ENCODE data around the gene NFIB.

The NFIB gene

GRCh38 chr9:14033067-14033466 is 280.9 kb downstream of the NFIB start:
- TF ChIP-seq, protein P1, sequence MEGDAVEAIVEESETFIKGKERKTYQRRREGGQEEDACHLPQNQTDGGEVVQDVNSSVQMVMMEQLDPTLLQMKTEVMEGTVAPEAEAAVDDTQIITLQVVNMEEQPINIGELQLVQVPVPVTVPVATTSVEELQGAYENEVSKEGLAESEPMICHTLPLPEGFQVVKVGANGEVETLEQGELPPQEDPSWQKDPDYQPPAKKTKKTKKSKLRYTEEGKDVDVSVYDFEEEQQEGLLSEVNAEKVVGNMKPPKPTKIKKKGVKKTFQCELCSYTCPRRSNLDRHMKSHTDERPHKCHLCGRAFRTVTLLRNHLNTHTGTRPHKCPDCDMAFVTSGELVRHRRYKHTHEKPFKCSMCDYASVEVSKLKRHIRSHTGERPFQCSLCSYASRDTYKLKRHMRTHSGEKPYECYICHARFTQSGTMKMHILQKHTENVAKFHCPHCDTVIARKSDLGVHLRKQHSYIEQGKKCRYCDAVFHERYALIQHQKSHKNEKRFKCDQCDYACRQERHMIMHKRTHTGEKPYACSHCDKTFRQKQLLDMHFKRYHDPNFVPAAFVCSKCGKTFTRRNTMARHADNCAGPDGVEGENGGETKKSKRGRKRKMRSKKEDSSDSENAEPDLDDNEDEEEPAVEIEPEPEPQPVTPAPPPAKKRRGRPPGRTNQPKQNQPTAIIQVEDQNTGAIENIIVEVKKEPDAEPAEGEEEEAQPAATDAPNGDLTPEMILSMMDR (IDR thresholded peaks at IDR 0.05; ENCODE audit: borderline replicate concordance, insufficient read depth, low read depth, low read length): no peak

More at GRCh38 chr9:14033067-14033466, 280.9 kb downstream of the NFIB start:
- H3K4me3 ChIP-seq (ENCODE audit: low read depth, low read length): no peak overlapping the region
